Trophoblast cell (in vitro differentiated cells and primary cell): ENCODE measurements around the gene FOXL3.

ENCODE experiments used
- DNase-seq, 2 donors: peaks; one replicate each; pipeline ENCODE4 v3.0.0-alpha.2; 2016
- H2AFZ ChIP-seq: 2 replicates; pipeline ENCODE4 v1.6.1; 2013; ENCODE audit warnings: low read length, moderate library complexity, mild to moderate bottlenecking; ENCODE audit not compliant: insufficient read depth, poor library complexity
- H2AK5ac ChIP-seq: 2 replicates; pipeline ENCODE4 v1.6.1; 2013; ENCODE audit warnings: mild to moderate bottlenecking, low read length
- H2BK120ac ChIP-seq: 2 replicates; pipeline ENCODE4 v1.6.1; 2013; ENCODE audit warnings: low read length, mild to moderate bottlenecking, moderate library complexity; ENCODE audit not compliant: insufficient read depth, poor library complexity
- H2BK12ac ChIP-seq: 2 replicates; pipeline ENCODE4 v1.6.1; 2013; ENCODE audit warnings: mild to moderate bottlenecking, low read length, moderate library complexity
- H2BK5ac ChIP-seq: 2 replicates; pipeline ENCODE4 v1.6.1; 2013; ENCODE audit warnings: low read length, low read depth, moderate library complexity, mild to moderate bottlenecking; ENCODE audit not compliant: poor library complexity
- H3K14ac ChIP-seq: 2 replicates; pipeline ENCODE4 v1.6.1; 2013; ENCODE audit warnings: mild to moderate bottlenecking, low read length
- H3K18ac ChIP-seq: 2 replicates; pipeline ENCODE4 v1.6.1; 2013; ENCODE audit warnings: mild to moderate bottlenecking, low read length
- H3K23ac ChIP-seq: 2 replicates; pipeline ENCODE4 v1.6.1; 2013; ENCODE audit warnings: low read length
- H3K27ac ChIP-seq: 2 replicates; pipeline ENCODE4 v1.5.1; 2013; ENCODE audit warnings: low read depth, mild to moderate bottlenecking, inconsistent platforms, low read length, moderate library complexity
- H3K27me3 ChIP-seq: 2 replicates; pipeline ENCODE4 v1.6.1; 2013; ENCODE audit warnings: inconsistent platforms, mild to moderate bottlenecking, low read length, moderate library complexity; ENCODE audit not compliant: insufficient read depth
- H3K36me3 ChIP-seq, 2 experiments: 1 replicate in 1 of 2; 2 replicates in 1 of 2; pipeline ENCODE4 v1.6.1; 2013; ENCODE audit warnings: low read length in 2 of 2, mild to moderate bottlenecking in 2 of 2, moderate library complexity in 1 of 2; ENCODE audit not compliant: insufficient read depth in 2 of 2, control insufficient read depth in 1 of 2
- H3K4ac ChIP-seq: 2 replicates; pipeline ENCODE4 v1.6.1; 2013; ENCODE audit warnings: low read depth, mild to moderate bottlenecking, low read length, moderate library complexity
- H3K4me1 ChIP-seq, 2 experiments: 1 replicate in 1 of 2; 2 replicates in 1 of 2; pipeline ENCODE4 v1.6.1; 2013; ENCODE audit warnings: low read length in 2 of 2, mild to moderate bottlenecking in 2 of 2, moderate library complexity in 1 of 2; ENCODE audit not compliant: insufficient read depth in 2 of 2, control insufficient read depth in 1 of 2
- H3K4me2 ChIP-seq: 2 replicates; pipeline ENCODE4 v1.6.1; 2013; ENCODE audit warnings: inconsistent platforms, mild to moderate bottlenecking, low read length, moderate library complexity
- H3K4me3 ChIP-seq: 2 replicates; pipeline ENCODE4 v1.5.1; 2013; ENCODE audit warnings: mild to moderate bottlenecking, low read depth, low read length, inconsistent platforms
- H3K79me1 ChIP-seq: one replicate; pipeline ENCODE4 v1.6.1; 2013; ENCODE audit warnings: low read length
- H3K79me2 ChIP-seq: 2 replicates; pipeline ENCODE4 v1.6.1; 2013; ENCODE audit warnings: low read length, mild to moderate bottlenecking; ENCODE audit not compliant: control insufficient read depth, insufficient read depth, poor library complexity
- H3K9ac ChIP-seq: 2 replicates; pipeline ENCODE4 v1.6.1; 2013; ENCODE audit warnings: mild to moderate bottlenecking, low read length
- H3K9me3 ChIP-seq: 2 replicates; pipeline ENCODE4 v1.6.1; 2013; ENCODE audit warnings: low read depth, mild to moderate bottlenecking, control low read depth, inconsistent platforms, low read length; ENCODE audit not compliant: insufficient read depth
- H4K12ac ChIP-seq: 2 replicates; pipeline ENCODE4 v1.6.1; 2013; ENCODE audit warnings: low read depth, mild to moderate bottlenecking, low read length, moderate library complexity
- H4K8ac ChIP-seq: 2 replicates; pipeline ENCODE4 v1.6.1; 2013; ENCODE audit warnings: low read depth, mild to moderate bottlenecking, low read length, moderate library complexity
- H4K91ac ChIP-seq: one replicate; pipeline ENCODE4 v1.6.1; 2013; ENCODE audit warnings: low read depth, mild to moderate bottlenecking, low read length, moderate library complexity
- WGBS: extraction: QIAGEN DNeasy Blood & Tissue Kit; methylation state at CpG from one replicate; pipeline ENCODE4 v1.1.7; 2013; ENCODE audit warnings: missing lambda C conversion rate; ENCODE audit not compliant: insufficient read length, insufficient coverage; ENCODE audit errors: extremely low coverage; 5-methylcytosine and 5-hydroxymethylcytosine counted together

The FOXL3 gene

GRCh38 chr7:320297-320696 lies 30.3 kb downstream of the FOXL3 start:
- Histone ChIP-seq H3K4ac (no peak overlapping the region), H3K36me3 (no peaks in the 10 kb centered on the region), H3K27ac (no peak overlapping the region), H2BK120ac (no peak overlapping the region), H2AFZ (no peak overlapping the region), H3K4me3 (no peak overlapping the region), H2AK5ac (no peak overlapping the region), H3K23ac (no peak overlapping the region), H3K14ac (no peak overlapping the region), H2BK12ac (no peak overlapping the region), H3K79me1 (no peaks in the 10 kb centered on the region), H3K4me2 (no peak overlapping the region), H2BK5ac (no peak overlapping the region), H3K18ac (no peak overlapping the region), H4K8ac (no peak overlapping the region), H3K9ac (no peak overlapping the region), H3K4me1 (peaks cover 0 to 2% of the 10 kb centered on the region in 2 experiments), H3K9me3 (peaks cover 2% of the 10 kb centered on the region), H4K12ac (no peak overlapping the region), H3K27me3 (no peaks in the 10 kb centered on the region), H3K79me2 (no peaks in the 10 kb centered on the region), H4K91ac (no peak overlapping the region)
- no CpG with 5 or more reads among the region's 2 CpGs for WGBS
- DNase-seq = no peak

GRCh38 chr7:322111-322671 lies 32.2 kb downstream of the FOXL3 start:
- H3K9ac ChIP-seq = no peak overlapping the region
- no peak overlapping the region for H3K4ac ChIP-seq
- WGBS = no CpG with 5 or more reads among the region's 45 CpGs

GRCh38 chr7:322708-323111 lies 32.7 kb downstream of the FOXL3 start:
- Histone ChIP-seq H2AK5ac (no peak overlapping the region), H3K36me3 (no peaks in the 10 kb centered on the region), H2BK5ac (no peak overlapping the region), H2BK120ac (no peak overlapping the region), H3K79me1 (no peaks in the 10 kb centered on the region), H4K91ac (no peak overlapping the region), H3K27ac (no peak overlapping the region), H3K27me3 (no peaks in the 10 kb centered on the region), H3K23ac (no peak overlapping the region), H2BK12ac (no peak overlapping the region), H3K4ac (no peak overlapping the region), H3K9ac (no peak overlapping the region), H3K4me2 (no peak overlapping the region), H3K18ac (no peak overlapping the region), H3K4me3 (no peak overlapping the region), H3K79me2 (no peaks in the 10 kb centered on the region), H2AFZ (no peak overlapping the region), H3K4me1 (peaks cover 0 to 2% of the 10 kb centered on the region in 2 experiments), H3K14ac (no peak overlapping the region), H4K8ac (no peak overlapping the region), H4K12ac (no peak overlapping the region), H3K9me3 (peaks cover 5% of the 10 kb centered on the region)
- no CpG with 5 or more reads among the region's 6 CpGs for WGBS
- no peak for DNase-seq

More at GRCh38 chr7:322111-322671, 32.2 kb downstream of the FOXL3 start:
- no peak overlapping the region for H2AK5ac ChIP-seq
- H4K8ac ChIP-seq = no peak overlapping the region
- no peak overlapping the region for H4K12ac ChIP-seq
- no peaks in the 10 kb centered on the region for H3K27me3 ChIP-seq
- H3K79me2 ChIP-seq = no peaks in the 10 kb centered on the region
- H2AFZ ChIP-seq = no peak overlapping the region
- peaks cover 6% of the 10 kb centered on the region for H3K9me3 ChIP-seq
- H4K91ac ChIP-seq = no peak overlapping the region
- no peak overlapping the region for H3K23ac ChIP-seq
- H3K27ac ChIP-seq = no peak overlapping the region
- no peaks in the 10 kb centered on the region for H3K79me1 ChIP-seq
- H3K4me2 ChIP-seq = peak overlapping the region; percentile 15
- no peak overlapping the region for H2BK12ac ChIP-seq
- H3K4me1 ChIP-seq = peaks cover 0 to 2% of the 10 kb centered on the region in 2 experiments
- H3K18ac ChIP-seq = no peak overlapping the region
- no peak overlapping the region for H3K14ac ChIP-seq
- DNase-seq = peak; percentile 38 to 75
- H2BK120ac ChIP-seq = no peak overlapping the region
- H3K4me3 ChIP-seq = no peak overlapping the region
- H2BK5ac ChIP-seq = no peak overlapping the region
- H3K36me3 ChIP-seq = no peaks in the 10 kb centered on the region

- Histone ChIP-seq H3K18ac (no peak overlapping the region), H3K36me3 (no peaks in the 10 kb centered on the region), H3K9me3 (peaks cover 4% of the 10 kb centered on the region), H3K79me1 (no peaks in the 10 kb centered on the region), H2AFZ (no peak overlapping the region), H3K4me3 (no peak overlapping the region), H2AK5ac (no peak overlapping the region), H3K79me2 (no peaks in the 10 kb centered on the region), H3K23ac (no peak overlapping the region), H3K27me3 (no peaks in the 10 kb centered on the region), H3K4ac (no peak overlapping the region), H4K8ac (no peak overlapping the region), H2BK120ac (no peak overlapping the region), H2BK12ac (no peak overlapping the region), H4K12ac (no peak overlapping the region), H4K91ac (no peak overlapping the region), H3K14ac (no peak overlapping the region), H3K27ac (no peak overlapping the region), H3K9ac (no peak overlapping the region), H2BK5ac (no peak overlapping the region), H3K4me2 (no peak overlapping the region), H3K4me1 (peaks cover 0 to 2% of the 10 kb centered on the region in 2 experiments)
- no CpG with 5 or more reads among the region's 10 CpGs for whole genome bisulfite sequencing
- no peak for DNase-seq
These were observed 33.4 kb downstream of the FOXL3 start for GRCh38 chr7:323410-323809.
